Activated T-cell treated with anti-CD3 and anti-CD28 coated beads for 24 hours (primary cell): ENCODE results near the gene NRARP.

Source experiments
- DNase-seq: peaks from one replicate; pipeline ENCODE4 v3.0.0-alpha.2; 2020; ENCODE audit warnings: low read depth

The NRARP gene

DNA sequence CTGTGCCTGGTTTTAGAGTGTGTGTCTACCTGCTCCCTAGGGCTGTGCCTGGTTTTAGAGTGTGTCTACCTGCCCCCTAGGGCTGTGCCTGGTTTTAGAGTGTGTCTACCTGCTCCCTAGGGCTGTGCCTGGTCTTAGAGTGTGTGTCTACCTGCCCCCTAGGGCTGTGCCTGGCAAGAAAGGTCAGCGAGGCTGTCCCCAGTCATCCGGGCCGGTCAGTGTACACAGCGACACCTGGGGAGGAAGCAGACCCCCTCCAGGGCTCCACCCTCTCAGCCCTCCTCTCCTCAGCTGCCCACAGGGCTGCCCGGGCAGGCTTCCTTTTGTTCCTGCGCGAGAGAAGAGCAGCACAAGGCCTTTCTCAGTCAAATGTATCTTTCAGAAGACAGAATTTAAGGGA is 4.1 kb downstream of the NRARP start:
- no peak for DNase-seq

DNA sequence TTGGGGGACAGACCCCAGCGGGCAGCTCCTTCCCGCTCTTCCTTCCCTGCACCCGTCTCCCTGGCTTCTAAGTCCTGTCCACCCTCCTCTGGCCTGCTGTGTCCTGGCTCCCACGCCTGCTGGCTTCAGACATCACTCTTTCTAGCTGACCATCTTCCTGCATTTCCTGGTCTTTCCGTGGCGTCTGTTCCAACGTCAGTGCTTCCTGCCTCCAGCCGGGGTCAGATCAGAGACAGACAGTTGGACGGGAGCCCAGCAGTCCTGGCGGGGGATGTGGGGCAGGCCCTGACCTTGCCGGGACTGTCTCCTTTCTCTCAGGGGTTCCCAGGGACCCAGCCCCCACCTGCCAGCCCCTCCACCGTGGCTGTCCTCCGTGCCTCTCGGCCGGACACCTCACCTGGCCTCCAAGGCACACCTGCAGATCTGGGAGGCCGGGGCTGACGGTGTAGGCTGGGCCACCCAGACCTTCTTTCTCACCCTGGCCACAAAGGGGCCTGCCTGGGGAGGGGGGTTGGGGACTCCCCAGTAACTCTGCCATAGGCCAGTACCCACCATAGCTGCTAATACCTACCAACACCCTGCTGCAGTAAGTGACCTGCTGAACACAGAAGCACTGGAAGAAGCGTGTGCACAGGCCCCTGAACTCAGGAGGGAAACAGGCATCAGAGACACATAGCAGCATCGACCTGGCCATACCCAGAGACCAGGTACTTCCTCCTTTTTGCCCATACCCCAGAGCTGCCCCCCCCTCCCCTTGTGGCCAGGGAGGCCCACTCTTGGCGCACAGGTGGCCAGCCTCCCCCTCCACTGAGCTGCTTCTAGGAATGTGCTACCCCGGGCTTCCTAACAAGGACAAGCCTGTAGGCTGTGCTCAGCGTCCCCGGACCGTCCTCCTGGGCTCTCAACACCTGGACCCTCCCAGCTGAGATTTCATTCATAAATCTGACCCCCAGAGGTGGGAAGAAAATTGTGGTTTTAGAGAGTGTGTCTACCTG is 5.1 kb downstream of the NRARP start:
- no peak for DNase-seq

DNA sequence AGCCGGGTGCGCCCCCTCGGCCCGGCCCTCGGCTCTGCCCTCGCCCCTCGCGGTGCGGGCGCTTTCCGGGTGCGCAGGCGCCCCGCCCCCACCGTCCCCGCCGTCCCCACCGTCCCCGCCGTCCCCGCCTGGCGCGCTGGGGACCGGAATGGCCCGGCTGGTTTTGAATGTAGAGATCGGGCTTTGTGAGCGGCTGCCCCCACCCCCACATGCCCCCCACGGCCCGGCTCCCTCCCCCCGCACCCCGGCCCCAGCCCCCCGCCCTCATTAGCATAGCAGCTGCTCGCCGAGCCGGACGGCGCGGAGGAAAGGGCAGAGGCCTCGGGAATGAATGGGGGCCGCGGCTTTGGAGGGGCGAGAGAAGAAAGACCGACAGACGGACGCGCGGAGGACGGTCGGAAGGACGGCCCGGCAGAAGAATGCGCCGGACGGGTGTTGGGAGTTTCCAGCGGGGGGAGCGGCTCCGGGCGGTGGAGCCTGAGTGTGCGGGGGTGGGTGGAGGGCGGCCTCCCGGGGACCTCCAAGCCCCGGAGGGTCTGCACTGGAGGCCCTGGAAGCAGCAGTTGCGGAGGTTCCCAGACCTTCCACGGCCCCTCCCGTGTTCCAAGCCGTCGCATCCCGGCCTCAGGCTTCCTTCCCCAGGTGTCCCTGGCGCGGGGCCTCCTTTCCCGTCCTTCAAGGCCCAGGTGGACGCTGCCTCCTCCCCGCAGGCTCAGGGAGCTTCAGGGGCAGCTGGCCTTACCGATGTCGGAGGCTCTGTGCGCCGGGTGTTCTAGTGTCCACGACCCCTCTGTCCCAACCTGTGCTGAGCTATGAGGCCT is 6.0 kb downstream of the NRARP start:
- DNase-seq, result no peak

DNA sequence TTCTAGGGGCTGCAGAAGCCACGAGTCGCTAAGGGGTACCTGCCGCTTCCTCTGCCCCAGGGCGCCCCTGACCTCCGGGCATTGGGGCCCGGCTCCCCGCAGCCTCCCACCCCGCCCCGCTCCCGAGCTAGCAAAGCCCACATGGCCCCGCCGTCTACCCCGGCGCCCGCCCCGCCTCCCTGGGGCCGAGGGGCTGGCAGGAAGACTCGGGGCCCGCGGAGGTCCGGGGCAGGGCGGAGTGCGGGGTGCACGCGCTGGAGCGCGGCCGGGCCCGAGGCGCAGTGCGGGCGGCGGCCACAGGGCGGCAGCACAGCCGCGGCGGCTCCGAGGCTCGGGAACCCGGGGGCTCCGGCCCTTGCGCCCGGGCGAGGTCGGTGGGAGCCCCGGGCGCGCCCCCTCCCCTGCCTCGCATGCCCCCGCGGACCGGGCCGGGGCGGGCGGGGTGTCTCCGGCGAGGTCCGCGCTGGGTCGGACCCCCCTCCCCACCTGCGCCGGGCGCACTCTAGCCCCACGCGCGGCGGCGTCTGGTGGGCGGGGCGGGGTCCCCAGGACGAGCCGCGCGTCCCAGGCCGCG is 6.7 kb downstream of the NRARP start:
- peak; percentile 42 for DNase-seq

DNA sequence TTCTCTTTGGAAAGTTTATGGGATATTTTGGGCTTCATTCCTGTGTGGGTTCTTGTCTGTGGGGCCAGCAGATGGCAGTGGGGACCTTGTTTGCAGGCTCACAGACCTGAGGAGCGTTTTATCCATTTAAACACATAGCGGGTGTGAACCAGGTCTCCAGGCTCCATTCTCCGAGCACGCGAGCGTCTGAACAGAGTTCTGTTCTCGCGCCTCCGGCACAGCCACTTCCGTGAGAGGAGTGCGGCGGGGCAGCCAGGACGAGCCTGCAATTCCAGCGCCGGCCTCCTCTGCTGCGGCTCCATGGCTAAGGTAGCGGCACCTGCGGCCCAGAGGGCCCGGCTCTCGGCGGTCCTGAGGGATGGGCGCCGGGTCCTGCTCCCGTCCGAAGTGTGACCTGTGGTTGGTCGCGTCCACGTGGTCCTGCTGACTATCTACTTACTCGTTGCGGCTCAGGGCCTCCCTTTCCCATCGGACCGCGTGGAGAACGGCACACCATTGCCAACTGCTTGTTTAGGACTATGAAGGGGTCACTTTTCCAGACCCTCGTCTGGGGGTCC is 7.3 kb downstream of the NRARP start:
- no peak for DNase-seq

DNA sequence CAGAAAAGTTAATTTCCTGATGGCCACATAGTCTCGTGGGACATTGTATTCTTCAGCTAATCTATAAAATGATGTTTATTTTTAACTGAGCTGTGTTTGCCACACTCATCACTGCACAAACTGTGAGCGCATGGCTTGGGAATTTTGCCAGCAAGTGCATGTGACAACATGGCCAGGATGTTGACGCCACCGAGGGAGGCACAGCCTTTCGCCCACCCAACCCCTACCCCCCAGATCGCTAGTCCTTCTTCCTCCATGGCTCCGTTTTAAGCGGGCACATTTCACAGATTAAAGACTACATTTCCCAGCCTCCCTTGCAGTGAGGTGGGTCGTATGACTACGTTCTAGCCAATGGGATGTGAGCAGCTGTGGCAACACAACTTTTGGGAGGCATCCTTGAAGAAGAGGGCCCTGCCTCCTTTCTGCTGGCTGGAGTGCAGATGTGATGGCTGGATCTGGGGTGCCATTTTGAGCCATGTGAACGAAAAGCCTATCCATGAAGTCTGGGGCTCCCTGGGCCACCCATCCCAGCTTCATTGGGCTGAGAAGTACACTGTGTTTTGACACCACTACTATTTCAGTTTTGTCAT is 7.9 kb downstream of the NRARP start:
- peak; percentile 24 for DNase-seq

DNA sequence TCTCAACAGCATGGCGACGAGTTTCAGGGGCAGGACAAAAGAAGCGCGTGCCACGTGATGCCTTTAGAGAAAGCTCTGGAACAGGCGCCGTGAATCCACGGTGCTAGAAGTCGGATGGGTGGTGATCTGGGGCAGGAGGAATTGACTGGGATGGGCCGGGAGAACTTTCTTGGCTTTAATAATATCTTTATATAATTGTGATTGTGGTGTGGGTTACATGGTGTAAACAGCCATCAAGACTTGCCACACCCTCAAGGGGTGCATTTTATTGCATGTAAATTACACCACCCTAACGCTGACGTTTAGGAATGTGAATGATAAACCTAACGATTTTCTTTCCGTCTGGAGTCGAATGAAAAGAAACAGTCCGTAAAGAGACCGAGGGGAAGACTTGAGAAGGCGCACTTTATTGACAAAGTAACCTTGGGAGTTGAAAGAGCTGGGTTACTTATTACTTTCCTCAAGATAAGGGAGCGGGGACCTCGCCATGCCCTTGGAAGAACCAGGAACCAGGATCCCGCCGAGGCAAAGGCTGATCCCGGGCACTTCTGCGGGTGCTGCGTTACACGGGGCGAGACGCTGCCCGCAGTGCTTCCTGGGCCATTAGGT is 8.5 kb downstream of the NRARP start:
- no peak for DNase-seq

DNA sequence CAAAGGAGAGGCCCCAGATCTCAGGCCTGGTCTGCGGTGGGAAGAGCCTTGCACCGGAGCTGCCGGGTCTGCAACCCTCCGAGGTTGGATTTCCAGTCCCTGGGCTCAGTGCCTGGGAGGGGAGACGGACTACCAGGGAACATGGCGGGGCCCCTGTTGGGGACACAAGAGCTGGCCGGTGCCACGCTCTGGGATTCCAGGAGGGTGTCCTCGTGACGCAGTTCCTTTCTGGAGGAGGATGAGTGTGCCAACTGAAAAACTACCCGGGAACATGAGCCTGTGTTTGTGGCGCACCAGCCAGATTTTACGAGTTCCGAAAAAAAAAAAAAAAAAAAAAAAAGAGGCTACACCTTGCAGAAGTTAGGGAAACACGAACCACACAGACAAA is 9.0 kb downstream of the NRARP start:
- DNase-seq, result no peak

DNA sequence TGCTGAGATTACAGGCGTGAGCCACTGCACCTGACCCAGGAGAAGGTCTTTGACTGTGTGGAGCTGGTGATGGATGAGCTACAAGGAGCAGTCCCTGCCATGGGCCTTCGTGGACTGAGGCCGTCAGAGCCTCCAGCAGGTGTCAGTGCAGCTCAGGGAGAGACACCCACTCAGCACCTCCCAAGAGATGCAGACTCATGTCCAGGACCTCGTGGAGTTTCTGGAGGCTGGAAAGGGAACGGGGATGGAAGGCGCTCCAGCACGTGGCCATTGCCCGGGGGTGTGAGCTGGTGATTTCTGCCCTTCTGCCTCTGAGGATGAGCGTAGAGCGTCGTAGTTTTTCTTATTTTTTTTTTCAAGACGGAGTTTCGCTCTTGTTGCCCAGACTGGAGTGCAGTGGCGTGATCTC is 15.1 kb downstream of the NRARP start:
- DNase-seq, result no peak

DNA sequence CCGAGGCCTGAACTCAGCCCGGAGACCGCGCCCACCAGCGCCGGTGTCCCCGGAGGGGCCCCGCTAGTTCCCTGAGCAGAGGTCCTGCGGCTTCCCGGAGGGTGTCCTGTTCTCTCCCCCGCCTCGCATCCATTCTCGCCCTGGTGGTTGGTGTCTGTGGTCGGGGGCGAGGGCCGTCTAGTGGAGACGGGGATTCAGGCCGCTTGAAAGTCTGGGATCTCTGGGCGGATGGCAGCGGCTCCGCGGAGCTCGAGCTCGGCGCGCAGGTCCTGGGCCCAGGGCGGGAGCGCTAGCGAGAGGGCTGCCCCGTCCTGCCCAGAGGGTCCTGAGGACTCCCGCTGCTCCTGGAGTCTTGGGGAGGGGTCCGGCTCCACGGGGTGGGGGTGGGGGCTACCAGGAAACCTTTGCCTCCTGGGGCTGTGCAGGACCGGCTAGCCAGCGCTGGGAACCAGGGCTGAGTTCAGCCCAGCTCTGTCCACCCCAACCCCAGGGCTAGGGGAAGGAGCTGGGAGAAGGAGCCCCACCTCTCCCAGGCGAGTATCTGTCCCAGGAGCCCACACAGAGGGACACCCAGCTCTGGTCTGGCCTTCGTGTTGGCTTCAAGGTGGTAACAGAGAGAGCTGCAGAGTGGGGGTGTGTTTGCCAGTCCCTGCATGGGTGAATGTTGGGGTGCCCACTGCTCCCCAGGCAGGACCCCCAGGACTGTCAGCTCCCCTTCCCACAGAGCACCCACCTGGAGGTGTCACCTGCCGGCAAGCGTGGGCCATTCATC is 20.5 kb downstream of the NRARP start:
- DNase-seq, result no peak

DNA sequence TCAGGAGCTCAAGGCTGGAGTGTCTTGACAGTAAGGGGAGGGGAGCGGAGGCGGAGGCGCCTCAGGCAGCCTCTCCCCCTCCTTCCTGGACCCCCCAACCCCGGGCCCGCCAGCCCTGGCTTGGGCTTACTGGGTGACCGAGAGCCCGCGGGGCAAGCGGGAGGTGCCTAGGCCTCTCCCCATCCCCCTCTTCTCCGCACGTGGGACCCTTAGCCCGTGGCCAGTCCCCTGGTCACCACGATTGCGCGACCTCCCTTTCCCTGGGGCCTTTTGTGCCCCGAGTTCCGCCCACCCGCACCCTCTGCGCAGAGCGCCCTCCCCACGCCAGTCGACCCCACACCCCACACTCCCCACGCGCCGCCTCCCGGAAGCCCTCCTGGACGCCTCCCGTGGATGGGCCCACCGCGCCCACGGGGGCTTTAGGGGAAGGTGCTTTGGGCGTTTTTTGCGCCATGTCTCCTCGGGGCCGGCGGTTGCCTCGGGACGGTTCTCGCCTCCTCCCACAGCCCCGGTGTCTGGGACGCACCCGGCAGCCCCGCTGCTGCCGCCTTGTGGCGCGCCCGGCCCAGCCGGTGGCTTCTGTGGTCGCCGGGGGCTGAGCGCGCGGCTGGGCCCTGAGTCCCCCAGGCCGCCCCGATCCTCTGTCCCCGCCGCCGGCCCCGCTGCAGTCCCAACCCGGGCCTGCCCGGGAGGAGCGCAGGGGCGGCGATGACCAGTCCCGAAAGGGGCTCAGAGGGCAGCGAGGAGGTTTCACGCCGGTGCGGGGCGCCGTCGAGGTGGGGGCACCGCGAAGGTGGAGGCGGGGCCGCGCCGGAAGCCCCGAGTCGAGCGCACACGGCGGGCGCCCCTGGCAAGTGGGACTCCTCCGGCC is 21.4 kb downstream of the NRARP start:
- no peak for DNase-seq

DNA sequence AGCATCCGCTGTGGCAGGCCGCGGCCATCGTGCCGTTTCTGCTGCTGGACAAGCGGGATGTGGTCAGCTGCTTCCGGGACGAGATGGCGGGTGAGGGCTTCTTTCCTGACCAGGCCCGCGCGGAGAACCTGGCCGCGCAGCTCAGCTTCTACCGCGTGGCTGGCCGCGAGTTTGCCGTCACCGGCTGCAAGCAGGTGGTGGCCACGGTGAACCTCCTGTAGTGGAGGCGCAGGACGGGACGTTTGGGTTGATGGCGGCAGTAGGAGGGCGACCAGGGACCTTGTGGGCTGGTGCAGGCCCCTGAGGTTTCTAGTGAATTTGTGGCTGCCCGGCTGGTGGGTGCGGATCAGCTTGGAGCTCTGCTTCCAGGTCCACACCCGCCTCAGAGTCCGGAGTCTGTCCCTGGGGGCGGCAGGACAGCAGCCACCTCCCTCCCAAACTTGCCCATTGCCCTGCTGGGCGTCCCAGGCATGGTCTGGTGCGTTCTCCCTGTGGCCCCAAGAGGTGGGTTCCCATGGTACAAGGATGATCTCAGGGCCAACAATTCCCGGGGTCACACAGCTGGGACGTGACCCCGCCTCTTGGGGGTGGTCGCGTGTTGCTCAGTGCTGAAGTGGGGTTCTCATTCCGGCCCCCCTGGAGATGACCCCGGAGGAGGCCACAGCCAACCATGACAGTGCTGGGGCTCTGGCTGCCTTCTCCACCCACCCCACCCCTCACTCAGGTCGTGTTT is 22.2 kb downstream of the NRARP start:
- no peak for DNase-seq

DNA sequence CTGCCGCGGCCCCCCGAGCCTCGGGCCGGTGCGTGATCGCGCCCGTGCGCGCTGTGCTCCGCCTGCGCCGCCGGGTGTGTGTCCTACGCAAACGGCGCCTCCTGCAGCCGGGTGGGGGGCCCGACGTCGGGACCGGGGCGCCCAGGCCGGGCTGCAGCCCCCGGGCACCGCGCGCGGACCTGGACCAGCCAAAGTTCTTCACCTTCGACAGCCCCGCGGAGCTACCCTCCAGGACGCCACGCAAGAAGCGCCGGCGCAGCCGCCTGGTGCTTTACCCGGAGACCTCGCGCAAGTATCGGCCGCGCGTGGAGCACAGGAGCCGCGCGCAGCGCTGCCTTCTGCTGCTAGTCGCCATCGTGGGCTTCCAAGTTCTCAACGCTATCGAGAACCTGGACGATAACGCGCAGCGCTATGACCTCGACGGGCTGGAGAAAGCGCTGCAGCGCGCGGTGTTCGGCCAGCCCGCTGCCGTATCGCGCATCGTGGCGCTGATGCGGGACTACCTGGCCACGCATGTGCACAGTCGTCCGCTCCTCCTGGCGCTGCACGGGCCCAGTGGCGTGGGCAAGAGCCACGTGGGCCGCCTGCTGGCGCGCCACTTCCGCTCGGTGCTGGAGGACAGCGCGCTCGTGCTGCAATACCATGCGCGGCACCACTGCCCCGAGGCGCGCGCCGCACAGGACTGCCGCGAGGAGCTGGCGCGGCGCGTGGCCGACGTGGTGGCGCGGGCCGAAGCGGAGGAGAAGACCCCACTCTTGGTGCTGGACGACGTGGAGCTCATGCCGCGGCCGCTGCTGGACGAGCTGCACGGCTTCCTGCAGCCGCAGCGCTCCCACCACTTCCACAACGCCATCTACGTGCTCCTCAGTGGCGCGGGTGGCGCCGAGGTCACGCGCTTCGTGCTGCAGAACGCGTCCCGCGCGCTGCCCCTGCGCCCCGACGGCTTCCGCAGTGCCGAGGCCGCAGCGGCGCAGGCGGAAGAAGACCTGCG is 23.1 kb downstream of the NRARP start:
- no peak for DNase-seq

DNA sequence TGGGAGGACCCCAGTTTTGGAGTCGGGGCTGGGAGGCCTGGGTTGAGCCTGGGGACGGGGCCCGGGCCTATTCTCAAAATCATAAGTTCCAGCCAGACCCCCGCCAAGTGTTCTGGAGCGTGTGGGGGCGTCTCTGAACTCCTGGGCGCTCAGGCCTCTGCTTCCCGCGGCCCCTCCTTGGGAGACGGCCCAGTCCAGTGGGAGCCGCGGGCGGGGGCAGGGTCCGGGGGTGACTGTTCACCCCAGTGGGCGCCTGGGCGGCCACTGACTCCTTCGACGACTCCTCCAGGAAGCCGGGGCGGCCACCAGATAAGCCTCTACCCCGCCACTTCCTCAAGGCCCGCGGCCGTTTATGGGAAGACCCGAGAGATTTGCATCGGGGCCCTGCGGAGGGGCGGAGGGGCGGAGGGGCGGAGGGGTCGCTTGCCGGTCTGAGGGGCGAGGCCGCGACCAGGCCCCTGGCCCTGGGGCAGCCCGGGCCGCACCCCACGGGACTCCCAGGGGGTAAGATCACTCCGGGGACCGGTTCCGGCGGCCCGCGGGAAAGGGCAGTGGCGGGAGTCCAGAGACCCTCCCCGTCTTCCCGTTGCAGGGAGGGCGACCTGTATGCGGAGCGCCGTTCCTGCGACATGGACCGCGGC is 23.9 kb downstream of the NRARP start:
- no peak for DNase-seq

DNA sequence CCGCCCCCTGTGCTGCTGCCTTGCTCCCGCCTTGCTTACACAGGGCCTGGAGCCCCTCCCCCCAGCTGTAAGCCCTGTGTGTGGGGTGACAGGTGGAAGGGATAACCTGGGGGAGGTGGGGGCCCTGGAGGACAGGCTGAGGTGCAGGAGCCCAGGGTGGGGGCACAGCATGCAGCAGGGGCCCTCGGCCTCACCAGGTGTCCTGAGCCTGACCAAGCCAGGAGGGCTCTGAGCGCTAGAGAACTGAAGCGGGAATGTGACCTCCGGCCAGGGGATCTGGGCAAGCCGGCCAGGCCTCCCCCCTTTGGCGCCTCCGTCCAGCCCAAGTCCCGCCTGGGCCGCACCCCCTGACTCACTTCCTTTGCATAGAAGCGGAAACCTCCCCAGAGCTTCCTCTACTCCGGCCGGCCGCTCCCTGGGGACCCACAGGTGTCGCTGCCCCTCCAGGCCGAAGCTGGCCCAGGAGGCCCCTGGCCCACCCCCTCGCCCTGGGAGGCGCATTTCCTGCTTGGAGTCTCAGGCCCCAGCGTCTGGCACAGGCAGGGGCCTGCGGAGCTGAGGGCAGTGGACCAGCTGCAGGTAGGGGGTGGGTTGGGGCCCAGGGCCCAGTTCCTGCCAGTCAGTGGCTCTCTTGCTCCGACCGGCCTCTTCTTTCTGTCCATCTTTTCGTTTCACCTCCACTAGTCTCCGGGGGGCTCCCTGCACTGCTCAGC is 24.6 kb downstream of the NRARP start, which contains the start of gene TOR4A:
TSS of gene TOR4A (plus strand) at position 398 of the 713 bp plus-strand sequence. CDS start 964 bp downstream, outside the sequence.
- no peak for DNase-seq
